CD14-positive monocyte (primary cell): ENCODE measurements around the gene TRIM45. TPM values are rescaled to one million over a fixed set of nuclear protein-coding genes. Genes with fewer than 3 reads are reported as not detected.
"Not testable (repeated sequence)": the region's sequence is repeated elsewhere in the genome, so short reads cannot be mapped to it uniquely, and the experiment has no call there.

Experiments
- DNase-seq, 3 donors: peaks; one replicate each; pipeline ENCODE4 v3.0.0-alpha.2; 2011 to 2022
- H2AFZ ChIP-seq: 2 replicates; pipeline ENCODE4 v1.6.0; 2012; ENCODE audit warnings: mild to moderate bottlenecking, low read depth, low read length, inconsistent platforms; ENCODE audit not compliant: insufficient read depth, poor library complexity, severe bottlenecking
- H3K27ac ChIP-seq, 2 donors: 1 replicate in 1 of 2; 2 replicates in 1 of 2; pipeline ENCODE4 v1.5.1; 2012 to 2013; ENCODE audit warnings: low read length in 2 of 2, control low read depth in 1 of 2, inconsistent platforms in 1 of 2, low read depth in 1 of 2, mild to moderate bottlenecking in 1 of 2
- H3K27me3 ChIP-seq, 2 donors: one replicate each; pipeline versions ENCODE4 v1.6.0 to v1.6.1; 2011 to 2013; ENCODE audit warnings: low read length in 2 of 2; ENCODE audit not compliant: control insufficient read depth in 2 of 2, insufficient read depth in 2 of 2
- H3K36me3 ChIP-seq, 2 donors: replicated peaks in 1 of 2; 1 replicate in 1 of 2; 2 replicates in 1 of 2; pipeline versions ENCODE4 v1.5.1 to v1.6.1; 2012 to 2013; ENCODE audit warnings: low read length in 2 of 2, control low read depth in 1 of 2, inconsistent platforms in 1 of 2, mild to moderate bottlenecking in 1 of 2; ENCODE audit not compliant: insufficient read depth in 2 of 2, control insufficient read depth in 1 of 2
- H3K4me1 ChIP-seq, 2 donors: 1 replicate in 1 of 2; 2 replicates in 1 of 2; pipeline versions ENCODE4 v1.5.1 to v1.6.1; 2012 to 2013; ENCODE audit warnings: low read length in 2 of 2, control low read depth in 1 of 2, inconsistent platforms in 1 of 2, mild to moderate bottlenecking in 1 of 2, moderate library complexity in 1 of 2; ENCODE audit not compliant: insufficient read depth in 2 of 2, control insufficient read depth in 1 of 2
- H3K4me2 ChIP-seq: replicated peaks from 2 replicates; pipeline ENCODE3; 2012; ENCODE audit warnings: low read length, moderate library complexity, mild to moderate bottlenecking; ENCODE audit not compliant: poor library complexity, severe bottlenecking; ENCODE audit errors: extremely low read depth
- H3K4me3 ChIP-seq, 3 experiments: fragments of 200-600 bp in 1 of 3; sonication (generic) in 1 of 3; replicated peaks in 1 of 3; 1 replicate in 2 of 3; 2 replicates in 1 of 3; pipeline ENCODE4 v1.5.1; 2011 to 2013; ENCODE audit warnings: low read length in 3 of 3, mild to moderate bottlenecking in 3 of 3, control low read depth in 2 of 3, low read depth in 2 of 3, inconsistent platforms in 1 of 3, moderate library complexity in 1 of 3
- H3K79me2 ChIP-seq: 2 replicates; pipeline ENCODE4 v1.6.0; 2012; ENCODE audit warnings: mild to moderate bottlenecking, control low read depth, inconsistent platforms, low read length, moderate library complexity; ENCODE audit not compliant: insufficient read depth
- H3K9ac ChIP-seq: 2 replicates; pipeline ENCODE4 v1.6.0; 2017; ENCODE audit warnings: low read length, mild to moderate bottlenecking; ENCODE audit not compliant: insufficient read depth, poor library complexity, severe bottlenecking
- H3K9me3 ChIP-seq, 2 donors: replicated peaks in 1 of 2; 1 replicate in 1 of 2; 2 replicates in 1 of 2; pipeline versions ENCODE4 v1.5.1 to v1.6.1; 2012 to 2013; ENCODE audit warnings: low read length in 2 of 2, control low read depth in 1 of 2; ENCODE audit not compliant: control insufficient read depth in 1 of 2, insufficient read depth in 1 of 2
- H4K20me1 ChIP-seq: 2 replicates; pipeline ENCODE4 v1.6.0; 2012; ENCODE audit warnings: mild to moderate bottlenecking, low read length, control low read depth, moderate library complexity; ENCODE audit not compliant: insufficient read depth
- H3K27ac Mint-ChIP-seq, 7 donors: one replicate each; pipeline ENCODE4 v1.8.0; 2020; ENCODE audit warnings: mild to moderate bottlenecking in 7 of 7, mixed read lengths in 7 of 7, moderate library complexity in 6 of 7, inconsistent platforms in 2 of 7
- H3K27me3 Mint-ChIP-seq, 3 donors: one replicate each; pipeline ENCODE4 v1.8.0; 2021 to 2022; ENCODE audit warnings: low read depth in 3 of 3, mild to moderate bottlenecking in 3 of 3, mixed read lengths in 3 of 3, moderate library complexity in 3 of 3, inconsistent platforms in 1 of 3
- H3K36me3 Mint-ChIP-seq, 2 donors: one replicate each; pipeline ENCODE4 v1.8.0; 2020; ENCODE audit warnings: mixed read lengths in 2 of 2, inconsistent platforms in 1 of 2, mild to moderate bottlenecking in 1 of 2
- H3K4me1 Mint-ChIP-seq: one replicate; pipeline ENCODE4 v1.8.0; 2020; ENCODE audit warnings: mild to moderate bottlenecking, mixed read lengths
- H3K4me3 Mint-ChIP-seq, 2 donors: one replicate each; pipeline ENCODE4 v1.8.0; 2020; ENCODE audit warnings: mild to moderate bottlenecking in 2 of 2, mixed read lengths in 2 of 2, moderate library complexity in 1 of 2
- H3K9me3 Mint-ChIP-seq, 7 donors: one replicate each; pipeline ENCODE4 v1.8.0; 2020 to 2022; ENCODE audit warnings: mixed read lengths in 7 of 7, mild to moderate bottlenecking in 6 of 7, moderate library complexity in 6 of 7, inconsistent platforms in 2 of 7
- WGBS: methylation state at CpG from one replicate; pipeline ENCODE4 v1.1.5; 2013; ENCODE audit warnings: missing lambda C conversion rate; ENCODE audit not compliant: insufficient coverage; 5-methylcytosine and 5-hydroxymethylcytosine counted together
- intact Hi-C, 2 donors: fragments of 100-400 bp; cut with micrococcal nuclease; formaldehyde crosslinking; loops; one replicate each; pipeline versions ENCODE4 v1.15.0 to v1.15.1; 2023
- polyA plus RNA-seq, 3 donors: library from polyadenylated mRNA; depleted of rRNA in 1 of 3; unstranded in 2 of 3; stranded (reverse) in 1 of 3; fragments of 300-500 nt in 2 of 3; fragments of >200 nt in 1 of 3; fragmentation: Illumina TruSeq in 2 of 3; gene quantifications; 1 replicate in 2 of 3; 2 replicates in 1 of 3; pipeline ENCODE4 v1.2.3, GENCODE V29; 2012 to 2021
- TF ChIP-seq, protein P1 (sequence below): fragments of 200-600 bp; IDR thresholded peaks from one replicate; pipeline ENCODE4 v1.8.0; 2022; ENCODE audit warnings: antibody characterized with exemption, mild to moderate bottlenecking

TRIM45 gene
- polyA plus RNA-seq, 3 donors = 0.85 to 1.4 TPM; not detected in 1

DNA sequence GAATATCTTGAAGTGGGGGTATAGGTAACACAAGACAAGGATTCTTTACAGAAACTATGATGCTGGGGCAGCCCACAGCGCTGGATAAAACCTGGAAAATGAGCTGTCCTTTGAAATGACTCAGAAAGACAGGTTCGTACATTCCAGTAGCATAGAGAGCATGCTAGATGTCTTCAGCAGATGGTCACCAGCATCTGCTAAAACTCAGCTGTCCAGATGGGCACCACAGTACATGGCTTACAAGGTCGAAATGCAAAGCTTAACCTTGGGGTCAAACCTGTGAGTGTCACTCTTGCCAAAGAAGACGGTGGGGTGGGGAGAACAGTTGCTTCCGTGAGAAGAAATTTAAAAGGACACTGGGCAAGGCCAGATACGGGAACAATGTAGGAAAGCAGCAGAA lies 41.3 kb upstream of the TRIM45 start:
- Mint-ChIP-seq H3K4me1 (no peaks in the 10 kb centered on the region), H3K36me3 (no peaks in the 10 kb centered on the region), H3K27me3 (peaks cover 0 to 3% (median 2%) of the 10 kb centered on the region in 3 donors), H3K27ac (no peak overlapping the region), H3K9me3 (peaks cover 0 to 14% (median 6%) of the 10 kb centered on the region in 7 donors), H3K4me3 (no peak overlapping the region)
- H3K9ac ChIP-seq = no peak overlapping the region
- 87% methylated on average over 6 of the region's 6 CpGs for WGBS
- TF ChIP-seq, protein P1, sequence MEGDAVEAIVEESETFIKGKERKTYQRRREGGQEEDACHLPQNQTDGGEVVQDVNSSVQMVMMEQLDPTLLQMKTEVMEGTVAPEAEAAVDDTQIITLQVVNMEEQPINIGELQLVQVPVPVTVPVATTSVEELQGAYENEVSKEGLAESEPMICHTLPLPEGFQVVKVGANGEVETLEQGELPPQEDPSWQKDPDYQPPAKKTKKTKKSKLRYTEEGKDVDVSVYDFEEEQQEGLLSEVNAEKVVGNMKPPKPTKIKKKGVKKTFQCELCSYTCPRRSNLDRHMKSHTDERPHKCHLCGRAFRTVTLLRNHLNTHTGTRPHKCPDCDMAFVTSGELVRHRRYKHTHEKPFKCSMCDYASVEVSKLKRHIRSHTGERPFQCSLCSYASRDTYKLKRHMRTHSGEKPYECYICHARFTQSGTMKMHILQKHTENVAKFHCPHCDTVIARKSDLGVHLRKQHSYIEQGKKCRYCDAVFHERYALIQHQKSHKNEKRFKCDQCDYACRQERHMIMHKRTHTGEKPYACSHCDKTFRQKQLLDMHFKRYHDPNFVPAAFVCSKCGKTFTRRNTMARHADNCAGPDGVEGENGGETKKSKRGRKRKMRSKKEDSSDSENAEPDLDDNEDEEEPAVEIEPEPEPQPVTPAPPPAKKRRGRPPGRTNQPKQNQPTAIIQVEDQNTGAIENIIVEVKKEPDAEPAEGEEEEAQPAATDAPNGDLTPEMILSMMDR = no peak
- no peak overlapping the region for H3K4me2 ChIP-seq
- H3K36me3 ChIP-seq = no peaks in the 10 kb centered on the region
- no peak overlapping the region for H3K27ac ChIP-seq
- H3K79me2 ChIP-seq = no peaks in the 10 kb centered on the region
- H3K27me3 ChIP-seq = no peaks in the 10 kb centered on the region
- H4K20me1 ChIP-seq = no peaks in the 10 kb centered on the region
- H3K4me3 ChIP-seq = no peak overlapping the region
- H3K9me3 ChIP-seq = peaks cover 0 to 5% of the 10 kb centered on the region in 2 donors
- no peak for DNase-seq
- H3K4me1 ChIP-seq = no peaks in the 10 kb centered on the region
- intact Hi-C loops = no loop called here
- H2AFZ ChIP-seq = no peak overlapping the region

DNA sequence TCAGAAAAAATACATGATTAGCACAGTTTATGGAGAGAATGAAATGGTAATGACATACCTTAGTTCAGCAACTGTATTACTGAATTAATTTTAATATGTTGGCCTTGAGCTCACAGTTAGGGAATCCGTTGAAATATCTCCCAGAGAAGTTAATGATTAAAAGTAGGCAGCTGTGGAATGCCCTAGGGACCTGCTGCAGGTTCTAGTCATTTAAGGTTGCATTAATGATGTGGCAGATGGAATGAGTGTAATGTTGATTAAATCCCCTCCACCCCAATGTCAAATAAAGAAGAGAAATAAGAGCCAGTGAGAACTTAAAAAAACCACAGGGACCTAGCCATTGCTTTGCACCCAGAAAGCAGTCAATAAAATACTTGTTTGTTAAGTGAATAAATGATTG lies 40.3 kb upstream of the TRIM45 start:
- no peaks in the 10 kb centered on the region for H3K27me3 ChIP-seq
- TF ChIP-seq, protein P1 = no peak
- intact Hi-C loops = no loop called here
- H4K20me1 ChIP-seq = no peaks in the 10 kb centered on the region
- peaks cover 2 to 16% (median 5%) of the 10 kb centered on the region in 7 donors for H3K9me3 Mint-ChIP-seq
- no peak overlapping the region for H3K4me2 ChIP-seq
- H3K79me2 ChIP-seq = no peaks in the 10 kb centered on the region
- H2AFZ ChIP-seq = no peak overlapping the region
- no peak overlapping the region for H3K4me3 ChIP-seq
- no CpG with 5 or more reads among the region's 1 CpG for WGBS
- H3K4me3 Mint-ChIP-seq = no peak overlapping the region
- H3K9ac ChIP-seq = no peak overlapping the region
- DNase-seq = no peak
- H3K4me1 Mint-ChIP-seq = no peaks in the 10 kb centered on the region
- H3K27ac Mint-ChIP-seq = no peak overlapping the region
- H3K27me3 Mint-ChIP-seq = peaks cover 0 to 3% (median 2%) of the 10 kb centered on the region in 3 donors
- H3K27ac ChIP-seq = no peak overlapping the region
- H3K4me1 ChIP-seq = no peaks in the 10 kb centered on the region
- H3K9me3 ChIP-seq = peaks cover 0 to 5% of the 10 kb centered on the region in 2 donors
- no peaks in the 10 kb centered on the region for H3K36me3 ChIP-seq
- no peaks in the 10 kb centered on the region for H3K36me3 Mint-ChIP-seq

DNA sequence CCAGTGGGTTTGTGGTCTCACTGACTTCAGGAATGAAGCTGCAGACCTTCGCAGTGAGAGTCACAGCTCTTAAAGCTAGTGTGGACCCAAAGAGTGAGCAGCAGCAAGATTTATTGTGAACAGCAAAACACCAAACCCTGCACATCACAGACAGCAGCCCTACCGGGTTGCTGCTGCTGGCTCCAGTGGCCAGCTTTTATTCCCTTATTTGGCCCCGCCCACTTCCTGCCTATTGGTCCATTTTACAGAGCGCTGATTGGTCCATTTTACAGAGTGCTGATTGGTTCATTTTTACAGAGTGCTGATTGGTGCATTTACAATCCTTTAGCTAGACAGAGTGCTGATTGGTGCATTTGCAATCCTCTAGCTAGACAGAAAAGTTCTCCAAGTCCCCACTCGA lies 29.8 kb upstream of the TRIM45 start:
- H3K9me3 ChIP-seq, H3K27ac ChIP-seq, H3K4me3 ChIP-seq, H3K4me3 Mint-ChIP-seq, DNase-seq, H3K36me3 Mint-ChIP-seq, H3K4me1 Mint-ChIP-seq, H3K4me1 ChIP-seq, intact Hi-C loops, H3K27ac Mint-ChIP-seq, H3K9ac ChIP-seq, H2AFZ ChIP-seq, H3K79me2 ChIP-seq, H3K4me2 ChIP-seq, H4K20me1 ChIP-seq, H3K36me3 ChIP-seq, H3K27me3 Mint-ChIP-seq, H3K27me3 ChIP-seq: not testable (repeated sequence)
- 58% methylated on average over 3 of the region's 5 CpGs for WGBS
- peaks cover 6 to 11% (median 9%) of the 10 kb centered on the region in 7 donors for H3K9me3 Mint-ChIP-seq
